A549 (cell line): Measurements from ENCODE around the gene SPRYD7.

Source experiments
- CHD2 ChIP-seq: fragments of 150-350 bp; IDR thresholded peaks from 2 replicates; pipeline ENCODE4 v1.6.1; 2014; ENCODE audit warnings: low read length; ENCODE audit not compliant: partially characterized antibody
- CTCF ChIP-seq: fragments of >200 bp; sonication (Bioruptor Twin); formaldehyde crosslinking; IDR thresholded peaks from 3 replicates; pipeline ENCODE4 v1.5.1; 2016
- EHMT2 ChIP-seq: fragments of 200-600 bp; sonication (generic); IDR thresholded peaks from 2 replicates; pipeline ENCODE4 v1.6.1; 2016; ENCODE audit warnings: antibody characterized with exemption, low read depth, mild to moderate bottlenecking, moderate library complexity
- EP300 ChIP-seq, 2 experiments: fragments of >200 bp; sonication (Bioruptor Twin); formaldehyde crosslinking; IDR thresholded peaks; 2 replicates in 1 of 2; 3 replicates in 1 of 2; pipeline ENCODE4 v1.6.1; 2016 to 2017
- FOSL2 ChIP-seq, 2 experiments: fragments of 450-650 bp in 1 of 2; fragments of >200 bp in 1 of 2; sonication (Bioruptor Twin) in 1 of 2; formaldehyde crosslinking; IDR thresholded peaks; 2 replicates each; pipeline versions ENCODE4 v1.5.0 to v1.6.1; 2016 to 2020; ENCODE audit warnings: mild to moderate bottlenecking in 1 of 2, moderate library complexity in 1 of 2
- KDM1A ChIP-seq: fragments of 200-600 bp; sonication (generic); IDR thresholded peaks from 2 replicates; pipeline ENCODE4 v1.6.1; 2016; ENCODE audit warnings: low read depth, mild to moderate bottlenecking
- NR3C1 ChIP-seq: fragments of >200 bp; sonication (Bioruptor Twin); formaldehyde crosslinking; IDR thresholded peaks from 3 replicates; pipeline ENCODE4 v1.6.1; 2017
- POLR2A ChIP-seq: IDR thresholded peaks from 2 replicates; pipeline ENCODE4 v1.6.1; 2012; ENCODE audit warnings: mild to moderate bottlenecking, low read length
- RARB ChIP-seq: fragments of 250-450 bp; sonication (Bioruptor Pico); IDR thresholded peaks from 2 replicates; pipeline ENCODE4 v1.8.0; 2021; ENCODE audit warnings: mild to moderate bottlenecking, moderate library complexity
- REST ChIP-seq: fragments of 200-600 bp; sonication (generic); IDR thresholded peaks from 2 replicates; pipeline ENCODE4 v1.6.1; 2016; ENCODE audit warnings: antibody characterized with exemption, mild to moderate bottlenecking, moderate library complexity
- ZNF302 ChIP-seq: fragments of 250-450 bp; sonication (Bioruptor Pico); IDR thresholded peaks from 2 replicates; pipeline ENCODE4 v1.9.0; 2021; ENCODE audit warnings: inconsistent platforms, mild to moderate bottlenecking, moderate library complexity

- no peak for TF ChIP-seq RARB (CRISPR knock-in tag)
- TF ChIP-seq CTCF, result no peak
- TF ChIP-seq EHMT2, result no peak
- no peak for TF ChIP-seq POLR2A
- TF ChIP-seq KDM1A, result no peak
- TF ChIP-seq ZNF302 (CRISPR knock-in tag), result no peak
- no peak for TF ChIP-seq CHD2
- TF ChIP-seq REST, result no peak
- TF ChIP-seq NR3C1, result no peak
- TF ChIP-seq EP300 (IDR thresholded peaks at IDR 0.05), result no peak
- TF ChIP-seq FOSL2 (IDR thresholded peaks at IDR 0.05), result no peak
- TF ChIP-seq FOSL2 (CRISPR knock-in tag; IDR thresholded peaks at IDR 0.05), result no peak
Observed at GRCh38 chr13:49925881-49926418, 10.2 kb downstream of the SPRYD7 start.
